ENCODE data around the gene KRTAP10-8. TPM values are rescaled to one million over a fixed set of nuclear protein-coding genes. Genes with fewer than 3 reads are reported as not detected.

KRTAP10-8 gene
- total and polyA plus RNA-seq, 2 experiments from 2014 or later: not detected

GRCh38 chr21:44615466-44615865 lies 3.6 kb downstream of the KRTAP10-8 start (continued):
- TF ChIP-seq ZNF462 (CRISPR knock-in tag; IDR thresholded peaks at IDR 0.05): no peak
- TF ChIP-seq ETS1 (IDR thresholded peaks at IDR 0.05): no peak

GRCh38 chr21:44615911-44616590 lies 4.2 kb downstream of the KRTAP10-8 start:
- no peak overlapping the region for H3K27ac Mint-ChIP-seq
- TF ChIP-seq CREB1 (CRISPR knock-in tag; IDR thresholded peaks at IDR 0.05; ENCODE audit: low read depth) (no peak), REST (IDR thresholded peaks at IDR 0.05; ENCODE audit: unreplicated experiment) (no peak), EZH2phosphoT487 (IDR thresholded peaks at IDR 0.05; ENCODE audit: unreplicated experiment) (no peak), ZNF331 (CRISPR knock-in tag; IDR thresholded peaks at IDR 0.05; ENCODE audit: low read depth) (no peak), NANOG (IDR thresholded peaks at IDR 0.05; ENCODE audit: borderline replicate concordance) (no peak)
- ATAC-seq: no peak
- no peaks in the 10 kb centered on the region for H3K27me3 ChIP-seq (ENCODE audit: insufficient read depth)
- H3K4me2 ChIP-seq: no peak overlapping the region
- DNase-seq (ENCODE audit: low spot score): no peak
- H3K9me3 Mint-ChIP-seq: peaks cover 41% of the 10 kb centered on the region
- H3K9me2 ChIP-seq (ENCODE audit: insufficient read depth): no peaks in the 10 kb centered on the region
- H3K27ac ChIP-seq (ENCODE audit: low read depth): no peak overlapping the region
- no peaks in the 10 kb centered on the region for H3K36me3 ChIP-seq (ENCODE audit: insufficient read depth)
- no peaks in the 10 kb centered on the region for H4K20me1 ChIP-seq (replicated peaks; ENCODE audit: insufficient read depth)
- H3K79me2 ChIP-seq (replicated peaks; ENCODE audit: insufficient read depth): no peaks in the 10 kb centered on the region
- H3K4me1 Mint-ChIP-seq: peaks cover 23% of the 10 kb centered on the region
- no peaks in the 10 kb centered on the region for H3K4me1 ChIP-seq (ENCODE audit: insufficient read depth)
- H3K4me3 ChIP-seq: no peak overlapping the region
- no peak overlapping the region for H3K4me3 Mint-ChIP-seq
- peaks cover 25% of the 10 kb centered on the region for H3K36me3 Mint-ChIP-seq (ENCODE audit: low read depth)
- H3K27me3 Mint-ChIP-seq (ENCODE audit: insufficient read depth, low read depth, poor library complexity): peaks cover 11% of the 10 kb centered on the region
- no peaks in the 10 kb centered on the region for H3F3A ChIP-seq (replicated peaks; ENCODE audit: low read depth)
- peak overlapping the region; percentile 47; the same call in 1 of the 2 replicates for H2AFZ ChIP-seq
